GM19035 (cell line): Measurements from ENCODE around the gene FOXK1.
A peak's percentile ranks its signal among the peaks of the same experiment; 100 is the strongest.

ENCODE experiments used
- ATAC-seq: cut with Tn5 transposase; IDR thresholded peaks from one replicate; pipeline ENCODE4 v1.9.1; 2021; ENCODE audit not compliant: unreplicated experiment

FOXK1 gene

GRCh38 chr7:4718075-4718474 is 36.0 kb downstream of the FOXK1 start:
- no peak for ATAC-seq

- no peak for ATAC-seq
Measured at GRCh38 chr7:4720225-4720624, 38.1 kb downstream of the FOXK1 start.

- no peak for ATAC-seq
Measured at GRCh38 chr7:4722308-4722707, 40.2 kb downstream of the FOXK1 start.

GRCh38 chr7:4722960-4723630 is 41.0 kb downstream of the FOXK1 start:
- no peak for ATAC-seq

GRCh38 chr7:4724648-4725013 is 42.5 kb downstream of the FOXK1 start:
- peak; percentile 31 for ATAC-seq

GRCh38 chr7:4725014-4725849 is 43.1 kb downstream of the FOXK1 start:
- peak; percentile 84 for ATAC-seq

GRCh38 chr7:4725850-4726450 is 43.9 kb downstream of the FOXK1 start:
- ATAC-seq, result no peak

- ATAC-seq, result no peak
Measured at GRCh38 chr7:4726566-4726965, 44.5 kb downstream of the FOXK1 start.

- ATAC-seq, result no peak
Measured at GRCh38 chr7:4727914-4728705, 46.0 kb downstream of the FOXK1 start.

GRCh38 chr7:4729266-4729665 is 47.2 kb downstream of the FOXK1 start:
- ATAC-seq, result no peak

GRCh38 chr7:4730276-4730675 is 48.2 kb downstream of the FOXK1 start:
- ATAC-seq, result no peak

GRCh38 chr7:4730971-4731370 is 48.9 kb downstream of the FOXK1 start:
- no peak for ATAC-seq

GRCh38 chr7:4731803-4732202 is 49.7 kb downstream of the FOXK1 start:
- no peak for ATAC-seq

- no peak for ATAC-seq
Measured at GRCh38 chr7:4733936-4734528, 51.9 kb downstream of the FOXK1 start.

GRCh38 chr7:4734587-4735345 is 52.7 kb downstream of the FOXK1 start:
- no peak for ATAC-seq

GRCh38 chr7:4737300-4737699 is 55.2 kb downstream of the FOXK1 start:
- no peak for ATAC-seq

GRCh38 chr7:4738711-4739527 is 56.8 kb downstream of the FOXK1 start:
- ATAC-seq, result no peak

- ATAC-seq, result no peak
Measured at GRCh38 chr7:4739528-4739992, 57.5 kb downstream of the FOXK1 start.

- ATAC-seq, result no peak
Measured at GRCh38 chr7:4740796-4741195, 58.7 kb downstream of the FOXK1 start.
